HepG2 (cell line): ENCODE measurements around the gene PCDHGA5. TPM values are rescaled to one million over a fixed set of nuclear protein-coding genes. Genes with fewer than 3 reads are reported as not detected.

Experiments used
- AHR ChIP-seq: IDR thresholded peaks from 2 replicates; pipeline ENCODE4 v1.6.1; 2018; ENCODE audit warnings: missing genetic modification reagents, missing compliant biosample characterization
- CHD2 ChIP-seq: IDR thresholded peaks from 2 replicates; pipeline ENCODE4 v1.6.1; 2011; ENCODE audit warnings: low read depth, low read length, improper control_type of control experiment
- GTF2F1 ChIP-seq: fragments of 150-350 bp; IDR thresholded peaks from 2 replicates; pipeline ENCODE4 v1.6.1; 2014; ENCODE audit warnings: low read length
- HDAC2 ChIP-seq: sonication (generic); formaldehyde crosslinking; IDR thresholded peaks from 2 replicates; pipeline ENCODE4 v1.4.0; 2020; ENCODE audit warnings: missing genetic modification reagents
- HOXA3 ChIP-seq: sonication (generic); formaldehyde crosslinking; IDR thresholded peaks from 2 replicates; pipeline ENCODE4 v1.5.0; 2020; ENCODE audit warnings: missing genetic modification reagents
- KDM2A ChIP-seq: sonication (generic); formaldehyde crosslinking; IDR thresholded peaks from 2 replicates; pipeline ENCODE4 v1.4.0; 2020; ENCODE audit warnings: low read depth, missing genetic modification reagents, borderline replicate concordance
- KDM3A ChIP-seq: IDR thresholded peaks from 2 replicates; pipeline ENCODE4 v1.6.1; 2018; ENCODE audit warnings: low read depth, missing compliant biosample characterization
- LCORL ChIP-seq, 2 experiments: fragments of 450-650 bp in 1 of 2; sonication (generic) in 1 of 2; formaldehyde crosslinking in 1 of 2; IDR thresholded peaks; 2 replicates each; pipeline versions ENCODE4 v1.5.0 to v1.6.1; 2017 to 2020; ENCODE audit warnings: antibody characterized with exemption in 1 of 2, missing genetic modification reagents in 1 of 2
- MED8 ChIP-seq: sonication (generic); formaldehyde crosslinking; IDR thresholded peaks from 2 replicates; pipeline ENCODE4 v1.8.1; 2023; ENCODE audit warnings: mild to moderate bottlenecking, missing genetic modification reagents; ENCODE audit not compliant: insufficient replicate concordance
- NFKBIZ ChIP-seq: IDR thresholded peaks from 2 replicates; pipeline ENCODE4 v1.6.1; 2018; ENCODE audit warnings: missing genetic modification reagents, missing compliant biosample characterization
- PHF8 ChIP-seq: sonication (generic); formaldehyde crosslinking; IDR thresholded peaks from 2 replicates; pipeline ENCODE4 v1.5.0; 2020; ENCODE audit warnings: missing genetic modification reagents
- SAFB2 ChIP-seq: sonication (generic); formaldehyde crosslinking; IDR thresholded peaks from 2 replicates; pipeline ENCODE4 v1.5.1; 2020; ENCODE audit warnings: missing genetic modification reagents, low read depth, mild to moderate bottlenecking, borderline replicate concordance
- SP1 ChIP-seq, 2 experiments: fragments of 450-650 bp in 1 of 2; sonication (generic) in 1 of 2; formaldehyde crosslinking in 1 of 2; IDR thresholded peaks; 2 replicates each; pipeline versions ENCODE4 v1.4.0 to v1.6.1; 2016 to 2020; ENCODE audit warnings: missing genetic modification reagents in 1 of 2
- ZFP82 ChIP-seq: sonication (generic); formaldehyde crosslinking; IDR thresholded peaks from 2 replicates; pipeline ENCODE4 v1.5.1; 2020; ENCODE audit warnings: mild to moderate bottlenecking, missing genetic modification reagents, borderline replicate concordance
- ZFY ChIP-seq: sonication (generic); formaldehyde crosslinking; IDR thresholded peaks from 2 replicates; pipeline ENCODE4 v1.4.0; 2020; ENCODE audit warnings: missing genetic modification reagents
- ZNF337 ChIP-seq: sonication (generic); formaldehyde crosslinking; IDR thresholded peaks from 2 replicates; pipeline ENCODE4 v1.5.1; 2020; ENCODE audit warnings: missing genetic modification reagents, low read depth, mild to moderate bottlenecking, borderline replicate concordance
- ZNF530 ChIP-seq: sonication (generic); formaldehyde crosslinking; IDR thresholded peaks from 2 replicates; pipeline ENCODE4 v1.5.0; 2020; ENCODE audit warnings: low read depth, mild to moderate bottlenecking, missing genetic modification reagents
- ZNF619 ChIP-seq: sonication (generic); formaldehyde crosslinking; IDR thresholded peaks from 2 replicates; pipeline ENCODE4 v1.4.0; 2020; ENCODE audit warnings: mild to moderate bottlenecking, missing genetic modification reagents
- ZSCAN12 ChIP-seq: sonication (generic); formaldehyde crosslinking; IDR thresholded peaks from 2 replicates; pipeline ENCODE4 v1.9.0; 2021; ENCODE audit warnings: mild to moderate bottlenecking, missing genetic modification reagents
- polyA plus RNA-seq, 8 experiments: library from polyadenylated mRNA; depleted of rRNA in 3 of 8; stranded (reverse) in 7 of 8; unstranded in 1 of 8; fragments of >200 nt; fragmentation: Illumina TruSeq in 4 of 8; extraction: Trizol in 4 of 8; gene quantifications; 2 replicates each; pipeline versions ENCODE4 v1.2.1 to v1.2.3, GENCODE V29; 2011 to 2016; ENCODE audit warnings: low read depth in 4 of 8, missing spikeins in 1 of 8, mixed read lengths in 1 of 8; ENCODE audit not compliant: insufficient read depth in 1 of 8
- total RNA-seq, 5 experiments: library from RNA; depleted of rRNA; stranded (reverse); fragments of >200 nt; fragmentation: Illumina TruSeq; extraction: Trizol; gene quantifications; 2 replicates each; pipeline ENCODE4 v1.2.3, GENCODE V29; 2016; ENCODE audit warnings: low read depth in 1 of 5
- TF ChIP-seq, protein P1 (sequence below): sonication (generic); formaldehyde crosslinking; IDR thresholded peaks from 2 replicates; pipeline ENCODE4 v1.5.0; 2020; ENCODE audit warnings: missing genetic modification reagents
- TF ChIP-seq, protein P2 (sequence below): sonication (generic); formaldehyde crosslinking; conservative IDR thresholded peaks from 2 replicates; pipeline ENCODE4 v1.8.0; 2022; ENCODE audit warnings: mild to moderate bottlenecking, moderate library complexity, missing genetic modification reagents
- TF ChIP-seq, protein P3 (sequence below): sonication (generic); formaldehyde crosslinking; IDR thresholded peaks from 2 replicates; pipeline ENCODE4 v1.8.1; 2023; ENCODE audit warnings: mild to moderate bottlenecking, inconsistent platforms, moderate library complexity, missing genetic modification reagents, borderline replicate concordance
- TF ChIP-seq, protein P4 (sequence below): sonication (generic); formaldehyde crosslinking; IDR thresholded peaks from 2 replicates; pipeline ENCODE4 v1.5.0; 2020; ENCODE audit warnings: mild to moderate bottlenecking, missing genetic modification reagents, moderate library complexity

Gene PCDHGA5
- total and polyA plus RNA-seq, 2 of the 13 experiments (the other 11 are each of a cell fraction or from before 2014, with no cell fraction given) = 0.27 to 0.32 TPM

DNA sequence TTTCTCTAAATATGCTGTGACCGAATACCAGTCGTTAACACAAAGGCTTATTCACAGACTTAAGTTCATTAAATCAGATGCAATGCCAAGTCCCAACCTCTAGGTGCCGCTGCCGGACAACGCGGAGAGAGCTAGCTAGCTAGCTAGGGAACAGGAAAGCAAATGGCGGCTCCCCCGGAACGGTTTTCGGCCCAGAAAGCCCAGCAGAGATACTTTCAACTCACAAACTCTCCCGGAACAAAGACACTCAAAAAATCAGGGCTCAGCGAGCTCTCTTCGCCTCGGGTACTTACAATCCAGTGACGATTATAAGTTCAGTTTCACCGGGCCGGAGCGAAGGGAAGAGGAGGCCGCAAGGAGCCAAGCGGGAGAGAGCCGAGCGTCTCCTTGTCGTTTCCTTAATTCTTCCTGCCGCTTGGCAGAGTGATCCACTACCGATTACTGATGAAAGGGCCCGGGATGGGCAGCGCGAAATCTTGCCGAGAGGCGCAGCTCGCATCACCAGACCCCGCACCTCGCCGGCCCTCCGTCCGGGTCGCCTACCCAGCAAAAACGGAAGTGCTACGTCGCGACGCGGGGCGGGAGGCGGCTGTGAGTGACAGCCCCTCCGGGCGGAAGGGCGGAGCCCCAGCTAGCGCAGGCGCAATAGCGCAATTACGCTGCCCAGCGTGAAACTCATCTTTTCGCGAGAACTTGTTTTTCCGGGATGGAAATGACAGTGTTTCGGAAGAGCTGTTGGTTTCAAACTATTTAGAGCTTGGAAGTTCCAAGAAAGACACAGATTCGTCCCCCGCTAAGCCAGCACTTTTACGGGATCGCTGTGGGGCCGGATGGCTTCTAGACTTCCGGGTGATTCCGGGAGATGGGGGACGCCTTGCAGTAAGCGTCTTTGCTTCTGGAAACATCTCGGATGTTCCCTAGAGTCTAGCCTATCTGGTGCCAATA is 43.5 kb upstream of the PCDHGA5 start, which contains the start of gene TAF7 (continued):
- no peak for TF ChIP-seq HDAC2 (CRISPR knock-in tag)
- TF ChIP-seq ZFY (CRISPR knock-in tag) = peak; percentile 93
- TF ChIP-seq, protein P1, sequence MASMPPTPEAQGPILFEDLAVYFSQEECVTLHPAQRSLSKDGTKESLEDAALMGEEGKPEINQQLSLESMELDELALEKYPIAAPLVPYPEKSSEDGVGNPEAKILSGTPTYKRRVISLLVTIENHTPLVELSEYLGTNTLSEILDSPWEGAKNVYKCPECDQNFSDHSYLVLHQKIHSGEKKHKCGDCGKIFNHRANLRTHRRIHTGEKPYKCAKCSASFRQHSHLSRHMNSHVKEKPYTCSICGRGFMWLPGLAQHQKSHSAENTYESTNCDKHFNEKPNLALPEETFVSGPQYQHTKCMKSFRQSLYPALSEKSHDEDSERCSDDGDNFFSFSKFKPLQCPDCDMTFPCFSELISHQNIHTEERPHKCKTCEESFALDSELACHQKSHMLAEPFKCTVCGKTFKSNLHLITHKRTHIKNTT (CRISPR knock-in tag) = no peak
- no peak for TF ChIP-seq SP1 (IDR thresholded peaks at IDR 0.05)
- peak; percentile 66; the same call in 1 of the 2 replicates for TF ChIP-seq SP1 (CRISPR knock-in tag; IDR thresholded peaks at IDR 0.05)
- TF ChIP-seq, protein P2, sequence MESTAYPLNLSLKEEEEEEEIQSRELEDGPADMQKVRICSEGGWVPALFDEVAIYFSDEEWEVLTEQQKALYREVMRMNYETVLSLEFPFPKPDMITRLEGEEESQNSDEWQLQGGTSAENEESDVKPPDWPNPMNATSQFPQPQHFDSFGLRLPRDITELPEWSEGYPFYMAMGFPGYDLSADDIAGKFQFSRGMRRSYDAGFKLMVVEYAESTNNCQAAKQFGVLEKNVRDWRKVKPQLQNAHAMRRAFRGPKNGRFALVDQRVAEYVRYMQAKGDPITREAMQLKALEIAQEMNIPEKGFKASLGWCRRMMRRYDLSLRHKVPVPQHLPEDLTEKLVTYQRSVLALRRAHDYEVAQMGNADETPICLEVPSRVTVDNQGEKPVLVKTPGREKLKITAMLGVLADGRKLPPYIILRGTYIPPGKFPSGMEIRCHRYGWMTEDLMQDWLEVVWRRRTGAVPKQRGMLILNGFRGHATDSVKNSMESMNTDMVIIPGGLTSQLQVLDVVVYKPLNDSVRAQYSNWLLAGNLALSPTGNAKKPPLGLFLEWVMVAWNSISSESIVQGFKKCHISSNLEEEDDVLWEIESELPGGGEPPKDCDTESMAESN (CRISPR knock-in tag) = peak; percentile 80
- peak; percentile 99 for TF ChIP-seq PHF8 (CRISPR knock-in tag)
- 0 out of 2 replicates have a peak, but pooled peaks have one; percentile 41 for TF ChIP-seq KDM3A (CRISPR knock-in tag)
- TF ChIP-seq ZNF337 (CRISPR knock-in tag) = no peak
- peak; percentile 39 for TF ChIP-seq ZNF619 (CRISPR knock-in tag)
- TF ChIP-seq ZFP82 = peak; percentile 88
- no peak for TF ChIP-seq LCORL (IDR thresholded peaks at IDR 0.05)
- TF ChIP-seq LCORL (CRISPR knock-in tag; IDR thresholded peaks at IDR 0.05) = peak; percentile 62; the same call in 1 of the 2 replicates
- TF ChIP-seq NFKBIZ (CRISPR knock-in tag) = no peak; the same call in 1 of the 2 replicates
- TF ChIP-seq GTF2F1 = peak; percentile 98
- TF ChIP-seq AHR = peak; percentile 83; the same call in 1 of the 2 replicates
- peak; percentile 78; the same call in 1 of the 2 replicates for TF ChIP-seq ZSCAN12 (CRISPR knock-in tag)
- TF ChIP-seq, protein P3, sequence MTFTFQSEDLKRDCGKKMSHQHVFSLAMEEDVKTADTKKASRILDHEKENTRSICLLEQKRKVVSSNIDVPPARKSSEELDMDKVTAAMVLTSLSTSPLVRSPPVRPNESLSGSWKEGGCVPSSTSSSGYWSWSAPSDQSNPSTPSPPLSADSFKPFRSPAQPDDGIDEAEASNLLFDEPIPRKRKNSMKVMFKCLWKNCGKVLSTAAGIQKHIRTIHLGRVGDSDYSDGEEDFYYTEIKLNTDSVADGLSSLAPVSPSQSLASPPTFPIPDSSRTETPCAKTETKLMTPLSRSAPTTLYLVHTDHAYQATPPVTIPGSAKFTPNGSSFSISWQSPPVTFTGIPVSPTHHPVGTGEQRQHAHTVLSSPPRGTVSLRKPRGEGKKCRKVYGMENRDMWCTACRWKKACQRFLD (CRISPR knock-in tag) = peak; percentile 82; the same call in 1 of the 2 replicates
- no peak for TF ChIP-seq ZNF530
- TF ChIP-seq CHD2 = peak; percentile 86
- TF ChIP-seq HOXA3 = peak; percentile 30; the same call in 1 of the 2 replicates
- TF ChIP-seq MED8 (CRISPR knock-in tag) = peak; percentile 73
- TF ChIP-seq, protein P4, sequence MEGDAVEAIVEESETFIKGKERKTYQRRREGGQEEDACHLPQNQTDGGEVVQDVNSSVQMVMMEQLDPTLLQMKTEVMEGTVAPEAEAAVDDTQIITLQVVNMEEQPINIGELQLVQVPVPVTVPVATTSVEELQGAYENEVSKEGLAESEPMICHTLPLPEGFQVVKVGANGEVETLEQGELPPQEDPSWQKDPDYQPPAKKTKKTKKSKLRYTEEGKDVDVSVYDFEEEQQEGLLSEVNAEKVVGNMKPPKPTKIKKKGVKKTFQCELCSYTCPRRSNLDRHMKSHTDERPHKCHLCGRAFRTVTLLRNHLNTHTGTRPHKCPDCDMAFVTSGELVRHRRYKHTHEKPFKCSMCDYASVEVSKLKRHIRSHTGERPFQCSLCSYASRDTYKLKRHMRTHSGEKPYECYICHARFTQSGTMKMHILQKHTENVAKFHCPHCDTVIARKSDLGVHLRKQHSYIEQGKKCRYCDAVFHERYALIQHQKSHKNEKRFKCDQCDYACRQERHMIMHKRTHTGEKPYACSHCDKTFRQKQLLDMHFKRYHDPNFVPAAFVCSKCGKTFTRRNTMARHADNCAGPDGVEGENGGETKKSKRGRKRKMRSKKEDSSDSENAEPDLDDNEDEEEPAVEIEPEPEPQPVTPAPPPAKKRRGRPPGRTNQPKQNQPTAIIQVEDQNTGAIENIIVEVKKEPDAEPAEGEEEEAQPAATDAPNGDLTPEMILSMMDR (CRISPR knock-in tag) = peak; percentile 80
- peak; percentile 77; the same call in 1 of the 2 replicates for TF ChIP-seq SAFB2 (CRISPR knock-in tag)
- peak; percentile 83 for TF ChIP-seq KDM2A (CRISPR knock-in tag)
